Caco-2 (cell line): Measurements from ENCODE around the gene SNCB. TPM values are rescaled to one million over a fixed set of nuclear protein-coding genes. Genes with fewer than 3 reads are reported as not detected.

ENCODE experiments used
- BruUV-seq: library from RNA; stranded (reverse); fragments of 400-500 nt; replicated peaks from 2 replicates; lab custom pipeline; 2021; lab: Mats Ljungman, UMichigan
- CTCF ChIA-PET: fragments of 300-600 bp; sonication (Branson Sonifier 250); formaldehyde crosslinking; loops from one replicate; lab custom pipeline; 2022; ENCODE audit warnings: antibody characterized with exemption; lab: Charles Lee
- POLR2A ChIA-PET: fragments of 300-600 bp; sonication (Branson Sonifier 250); formaldehyde crosslinking; loops from one replicate; lab custom pipeline; 2022; ENCODE audit warnings: antibody characterized with exemption; lab: Charles Lee
- DNase-seq, 2 experiments: peaks; one replicate each; pipeline versions ENCODE4 v3.0.0 to v3.0.0-alpha.2; 2020 to 2022
- H3K27me3 ChIP-seq: replicated peaks from 2 replicates; pipeline ENCODE4 v1.6.0; 2011; ENCODE audit warnings: low read length; ENCODE audit not compliant: control insufficient read depth, insufficient read depth
- H3K36me3 ChIP-seq: 2 replicates; pipeline ENCODE4 v1.5.1; 2011; ENCODE audit warnings: low read length; ENCODE audit not compliant: control insufficient read depth, insufficient read depth
- H3K4me1 ChIP-seq: fragments of 250-450 bp; sonication (Bioruptor Pico); 2 replicates; pipeline ENCODE4 v1.5.1; 2020; ENCODE audit warnings: mild to moderate bottlenecking
- H3K4me3 ChIP-seq: 2 replicates; pipeline ENCODE4 v1.5.1; 2011; ENCODE audit warnings: low read depth, mild to moderate bottlenecking, control low read depth, low read length
- H3K9me3 ChIP-seq: fragments of 250-450 bp; sonication (Bioruptor Pico); 2 replicates; pipeline ENCODE4 v1.5.1; 2020; ENCODE audit warnings: mild to moderate bottlenecking, moderate library complexity
- H3K27ac Mint-ChIP-seq: one replicate; pipeline ENCODE4 v1.8.0; 2022; ENCODE audit warnings: mixed read lengths; ENCODE audit not compliant: unreplicated experiment
- H3K27me3 Mint-ChIP-seq: one replicate; pipeline ENCODE4 v1.8.0; 2022; ENCODE audit warnings: mixed read lengths; ENCODE audit not compliant: insufficient read depth, unreplicated experiment
- H3K36me3 Mint-ChIP-seq: one replicate; pipeline ENCODE4 v1.8.0; 2022; ENCODE audit warnings: mild to moderate bottlenecking, mixed read lengths; ENCODE audit not compliant: insufficient read depth, unreplicated experiment
- H3K4me1 Mint-ChIP-seq: one replicate; pipeline ENCODE4 v1.8.0; 2022; ENCODE audit warnings: low read depth, mixed read lengths; ENCODE audit not compliant: unreplicated experiment
- H3K4me3 Mint-ChIP-seq: one replicate; pipeline ENCODE4 v1.8.0; 2022; ENCODE audit warnings: mild to moderate bottlenecking, moderate library complexity, mixed read lengths; ENCODE audit not compliant: unreplicated experiment
- H3K9me3 Mint-ChIP-seq: one replicate; pipeline ENCODE4 v1.8.0; 2022; ENCODE audit warnings: mixed read lengths; ENCODE audit not compliant: unreplicated experiment
- intact Hi-C: fragments of 100-400 bp; cut with micrococcal nuclease; formaldehyde crosslinking; loops from one replicate; pipeline ENCODE4 v1.10.0; 2022; ENCODE audit not compliant: unreplicated experiment
- total RNA-seq: library from RNA; stranded (reverse); gene quantifications from 2 replicates; pipeline ENCODE4 v1.2.3, GENCODE V29; 2022
- TF ChIP-seq, protein P1 (sequence below), 2 experiments: fragments of 200-600 bp in 1 of 2; IDR thresholded peaks; 1 replicate in 1 of 2; 2 replicates in 1 of 2; pipeline versions ENCODE4 v1.5.1 to v1.8.0; 2011 to 2022; ENCODE audit warnings: antibody characterized with exemption in 1 of 2, control low read depth in 1 of 2, inconsistent platforms in 1 of 2, low read depth in 1 of 2, low read length in 1 of 2, mild to moderate bottlenecking in 1 of 2, moderate library complexity in 1 of 2; ENCODE audit not compliant: insufficient read depth in 1 of 2, severe bottlenecking in 1 of 2, unreplicated experiment in 1 of 2

SNCB gene
- total RNA-seq, 1 experiment from 2014 or later: not detected

DNA sequence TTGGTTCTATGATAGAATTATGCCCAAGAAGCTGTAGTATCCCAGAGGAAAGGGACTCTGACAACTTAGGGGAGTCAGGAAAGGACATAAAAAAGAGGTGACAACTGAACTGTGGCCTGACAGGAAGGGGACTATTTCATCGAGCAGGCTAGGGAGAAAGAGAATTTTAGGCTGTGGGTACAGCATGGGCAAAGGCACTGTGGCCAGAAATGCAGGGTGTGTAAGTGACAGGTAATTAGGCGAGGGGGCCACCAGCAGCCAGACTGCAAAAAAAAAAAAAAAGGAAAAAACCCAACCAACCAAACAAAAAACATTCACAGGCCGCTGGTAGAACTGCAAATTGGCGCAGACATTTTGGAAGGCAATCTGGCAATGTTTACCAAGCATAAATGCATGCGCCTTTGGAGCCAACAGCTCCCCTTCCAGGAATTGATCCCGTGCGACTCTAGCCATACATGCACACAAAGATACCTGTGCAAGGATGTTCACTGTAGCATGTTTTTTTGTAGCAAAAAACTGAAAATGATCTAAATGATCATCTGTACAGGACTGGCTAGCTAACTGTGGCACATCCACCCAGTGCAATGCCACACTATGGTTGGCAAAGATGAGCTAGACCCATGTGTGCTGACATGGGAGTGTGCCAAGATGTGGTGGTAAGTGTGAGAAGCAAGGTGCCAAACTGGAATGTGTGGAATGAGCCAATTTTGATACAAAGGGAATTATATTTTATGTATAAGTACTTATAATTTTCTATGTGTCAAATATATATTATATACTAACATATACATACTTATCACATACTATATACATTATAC, 1.3 kb upstream of the SNCB start:
- H3K4me1 ChIP-seq: peaks cover 7% of the 10 kb centered on the region
- peaks cover 3% of the 10 kb centered on the region for H3K27me3 ChIP-seq
- Mint-ChIP-seq H3K4me3 (no peak overlapping the region), H3K27ac (no peak overlapping the region), H3K27me3 (peaks cover 37% of the 10 kb centered on the region), H3K36me3 (no peaks in the 10 kb centered on the region), H3K4me1 (no peaks in the 10 kb centered on the region), H3K9me3 (no peaks in the 10 kb centered on the region)
- ChIA-PET CTCF (no interaction called here), POLR2A (no interaction called here)
- TF ChIP-seq, protein P1, sequence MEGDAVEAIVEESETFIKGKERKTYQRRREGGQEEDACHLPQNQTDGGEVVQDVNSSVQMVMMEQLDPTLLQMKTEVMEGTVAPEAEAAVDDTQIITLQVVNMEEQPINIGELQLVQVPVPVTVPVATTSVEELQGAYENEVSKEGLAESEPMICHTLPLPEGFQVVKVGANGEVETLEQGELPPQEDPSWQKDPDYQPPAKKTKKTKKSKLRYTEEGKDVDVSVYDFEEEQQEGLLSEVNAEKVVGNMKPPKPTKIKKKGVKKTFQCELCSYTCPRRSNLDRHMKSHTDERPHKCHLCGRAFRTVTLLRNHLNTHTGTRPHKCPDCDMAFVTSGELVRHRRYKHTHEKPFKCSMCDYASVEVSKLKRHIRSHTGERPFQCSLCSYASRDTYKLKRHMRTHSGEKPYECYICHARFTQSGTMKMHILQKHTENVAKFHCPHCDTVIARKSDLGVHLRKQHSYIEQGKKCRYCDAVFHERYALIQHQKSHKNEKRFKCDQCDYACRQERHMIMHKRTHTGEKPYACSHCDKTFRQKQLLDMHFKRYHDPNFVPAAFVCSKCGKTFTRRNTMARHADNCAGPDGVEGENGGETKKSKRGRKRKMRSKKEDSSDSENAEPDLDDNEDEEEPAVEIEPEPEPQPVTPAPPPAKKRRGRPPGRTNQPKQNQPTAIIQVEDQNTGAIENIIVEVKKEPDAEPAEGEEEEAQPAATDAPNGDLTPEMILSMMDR (IDR thresholded peaks at IDR 0.05; ENCODE audit: insufficient read depth in 1 of 2, low read depth in 1 of 2, low read length in 1 of 2, severe bottlenecking in 1 of 2, unreplicated experiment in 1 of 2): no peak
- no TSS peak for BruUV-seq
- no peak for DNase-seq
- H3K4me3 ChIP-seq: no peak overlapping the region
- intact Hi-C loops: no loop called here
- H3K36me3 ChIP-seq: no peaks in the 10 kb centered on the region
- no peaks in the 10 kb centered on the region for H3K9me3 ChIP-seq

DNA sequence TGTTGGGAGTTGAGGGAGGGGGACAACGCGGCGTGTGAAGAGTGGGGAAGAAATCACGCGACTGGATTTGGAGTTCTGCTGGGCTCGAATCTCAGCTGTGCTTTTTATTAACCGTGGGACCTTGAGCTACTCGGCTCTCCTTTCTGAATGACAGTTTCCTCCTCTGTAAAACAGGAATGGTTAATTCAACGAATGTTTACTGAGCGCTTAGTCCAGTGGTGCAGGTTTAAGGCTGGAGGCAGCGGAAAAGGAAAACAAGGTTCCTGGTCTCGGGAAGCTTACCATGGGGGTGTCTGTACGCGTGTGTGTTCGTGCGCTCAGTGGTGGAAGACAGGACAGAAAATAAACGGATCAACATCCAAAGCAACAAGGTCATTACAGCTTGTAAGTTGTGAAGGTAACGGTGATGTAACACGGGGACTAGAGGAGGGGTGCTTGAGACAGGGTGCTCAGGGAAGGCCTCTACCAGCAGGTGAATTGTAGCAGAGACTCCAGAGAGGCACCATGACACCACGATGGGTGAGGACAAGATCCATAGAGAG, 418 bp upstream of the SNCB start:
- Mint-ChIP-seq H3K27me3 (peaks cover 41% of the 10 kb centered on the region), H3K4me1 (no peaks in the 10 kb centered on the region), H3K27ac (no peak overlapping the region), H3K4me3 (peak overlapping the region; percentile 67), H3K9me3 (no peaks in the 10 kb centered on the region), H3K36me3 (no peaks in the 10 kb centered on the region)
- POLR2A ChIA-PET: no interaction called here
- BruUV-seq: no TSS peak
- no peaks in the 10 kb centered on the region for H3K9me3 ChIP-seq
- peaks cover 3% of the 10 kb centered on the region for H3K27me3 ChIP-seq
- TF ChIP-seq, protein P1 (IDR thresholded peaks at IDR 0.05; ENCODE audit: insufficient read depth in 1 of 2, low read depth in 1 of 2, low read length in 1 of 2, severe bottlenecking in 1 of 2, unreplicated experiment in 1 of 2): no peak
- peaks cover 7% of the 10 kb centered on the region for H3K4me1 ChIP-seq
- no peak for DNase-seq
- peak overlapping the region; percentile 39 for H3K4me3 ChIP-seq
- CTCF ChIA-PET: interaction anchor here (1.0 to 1.2 kb wide), 2 partner anchors 30 to 61 kb away, joined by 3 to 10 read pairs; no protein-coding TSS in a partner anchor
- no peaks in the 10 kb centered on the region for H3K36me3 ChIP-seq
- intact Hi-C loops: no loop called here

DNA sequence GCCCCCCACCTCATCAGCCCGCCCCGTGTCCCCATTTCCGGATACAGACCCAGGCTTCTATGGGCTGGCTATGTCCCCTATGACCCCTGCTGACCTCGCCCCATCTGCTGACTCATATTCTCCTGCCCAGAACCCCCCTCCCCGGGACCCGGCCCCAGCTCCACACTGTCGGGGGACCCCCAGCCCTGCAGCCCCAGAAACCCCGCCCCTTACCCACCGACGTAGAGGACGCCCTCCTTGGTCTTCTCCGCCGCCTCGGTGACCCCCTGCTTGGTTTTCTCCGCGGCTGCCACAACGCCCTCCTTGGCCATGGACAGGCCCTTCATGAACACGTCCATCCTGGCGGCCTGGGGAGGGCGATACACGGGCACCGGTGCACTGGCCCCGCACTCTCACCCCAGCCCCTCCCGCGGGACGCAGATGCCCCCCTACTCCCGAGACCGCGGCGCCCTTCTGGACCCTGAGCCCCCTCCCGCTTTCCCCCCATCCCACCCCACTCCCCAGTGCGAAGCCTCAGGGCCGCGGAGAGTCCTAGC, 949 bp downstream of the SNCB start:
- Mint-ChIP-seq H3K27me3 (peaks cover 37% of the 10 kb centered on the region), H3K9me3 (no peaks in the 10 kb centered on the region), H3K27ac (no peak overlapping the region), H3K4me3 (no peak overlapping the region), H3K36me3 (no peaks in the 10 kb centered on the region), H3K4me1 (no peaks in the 10 kb centered on the region)
- CTCF ChIA-PET: no interaction called here
- H3K36me3 ChIP-seq: no peaks in the 10 kb centered on the region
- POLR2A ChIA-PET: no interaction called here
- TF ChIP-seq, protein P1 (IDR thresholded peaks at IDR 0.05; ENCODE audit: insufficient read depth in 1 of 2, low read depth in 1 of 2, low read length in 1 of 2, severe bottlenecking in 1 of 2, unreplicated experiment in 1 of 2): no peak
- DNase-seq: no peak
- H3K9me3 ChIP-seq: no peaks in the 10 kb centered on the region
- intact Hi-C loops: no loop called here
- H3K4me3 ChIP-seq: no peak overlapping the region
- peaks cover 5% of the 10 kb centered on the region for H3K27me3 ChIP-seq
- H3K4me1 ChIP-seq: peaks cover 7% of the 10 kb centered on the region
- BruUV-seq: no TSS peak
